Pancreas (tissue), 10 donors: ENCODE results near the gene LEKR1. TPM values are rescaled to one million over a fixed set of nuclear protein-coding genes. Genes with fewer than 3 reads are reported as not detected.

Experiments used
- ATAC-seq, 4 donors: fragments of 200-7000 bp; cut with Tn5 transposase; one replicate each; pipeline versions ENCODE4 v1.8.0 to v1.9.1; 2020; ENCODE audit warnings: mild to moderate bottlenecking in 4 of 4, moderate library complexity in 4 of 4
- DNase-seq, 6 donors: peaks; one replicate each; pipeline ENCODE4 v3.0.0-alpha.2; 2020
- FAIRE-seq: peaks from 2 replicates; lab custom pipeline; 2012; peaks lifted over from hg19 to GRCh38; lab: Jason Lieb, UNC
- H3K27ac ChIP-seq, 4 donors: fragments of 200-600 bp; sonication (generic); 1 replicate in 3 of 4; 2 replicates in 1 of 4; pipeline versions ENCODE4 v1.5.0 to v1.8.0; 2020
- H3K27me3 ChIP-seq, 4 donors: fragments of 200-600 bp; one replicate each; pipeline ENCODE4 v1.8.0; 2021
- H3K36me3 ChIP-seq, 3 donors: fragments of 200-600 bp; sonication (generic) in 1 of 3; one replicate each; pipeline versions ENCODE4 v1.5.0 to v1.8.0; 2020 to 2021
- H3K4me1 ChIP-seq, 3 donors: fragments of 200-600 bp; one replicate each; pipeline ENCODE4 v1.8.0; 2021
- H3K4me3 ChIP-seq, 4 donors: fragments of 200-600 bp; sonication (generic) in 2 of 4; one replicate each; pipeline versions ENCODE4 v1.5.0 to v1.8.0; 2020 to 2021
- H3K9me3 ChIP-seq, 4 donors: fragments of 200-600 bp; one replicate each; pipeline ENCODE4 v1.8.0; 2021
- WGBS, 2 donors: extraction: QIAGEN DNeasy Blood & Tissue Kit; methylation state at CpG; one replicate each; pipeline ENCODE4 v1.1.7; 2013; 5-methylcytosine and 5-hydroxymethylcytosine counted together
- intact Hi-C, 3 donors: fragments of 100-400 bp; cut with DNase I; formaldehyde crosslinking; loops; one replicate each; pipeline versions ENCODE4 v1.11.1 to v1.14.2; 2022
- polyA plus RNA-seq, 2 donors: library from polyadenylated mRNA; stranded (reverse); fragments of 200-250 nt; gene quantifications; one replicate each; pipeline ENCODE4 v1.2.3, GENCODE V29; 2013
- total RNA-seq, 6 donors: library from RNA; stranded (reverse); fragmentation: NEBNext Ultra II Directional in 4 of 6; extraction: Animal tissue kit (Norgen Biotek cat#: 25700) in 4 of 6; gene quantifications; one replicate each; pipeline versions ENCODE4 v1.2.1 to v1.2.4, GENCODE V29; 2021 to 2023
- TF ChIP-seq, protein P1 (sequence below), 4 donors: fragments of 200-600 bp; sonication (generic) in 3 of 4; IDR thresholded peaks; one replicate each; pipeline versions ENCODE4 v1.5.0 to v1.8.0; 2021; ENCODE audit warnings: antibody characterized with exemption in 4 of 4
- donor health status: healthy with polysubstance abuse.
- donor health status: DM: no; HTN: no; CAD: no; lungs with moderate emphysema.
- donor health status: DM: no; HTN: no; CAD: no.
- donor health status: control.
- donor health status: control.
- donor health status: Bipolar disorder and iron deficiency.
- donor health status: DM: yes; HTN: yes; CAD: no.
- donor health status: DM: no; HTN: no; CAD: no.
- donor health status: DM: no; HTN: no; CAD: no.
- donor health status: DM: yes; HTN: yes; CAD: no.

Gene LEKR1
- total and polyA plus RNA-seq, 8 donors = 0.88 to 2.8 (median 2.0) TPM

DNA sequence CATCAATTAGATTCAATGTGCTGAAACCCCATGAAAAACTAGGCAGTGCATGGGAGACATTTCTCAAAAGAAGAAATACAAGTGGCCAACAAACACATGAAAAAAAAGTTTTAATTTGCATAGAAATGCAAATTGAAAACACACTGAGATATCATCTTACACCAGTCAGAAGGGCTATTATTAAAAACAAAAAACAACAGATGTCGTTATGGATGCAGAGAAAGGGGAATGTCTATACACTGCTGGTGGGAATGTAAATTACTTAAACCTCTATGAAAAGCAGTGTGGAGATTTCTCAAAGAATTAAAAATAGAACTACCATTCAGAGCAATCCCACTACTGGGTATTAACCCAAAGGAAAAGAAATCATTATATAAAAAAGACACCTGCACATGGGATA is 235.1 kb downstream of the LEKR1 start:
- 86 to 93% methylated on average over 1 of the region's 1 CpG for WGBS, 2 donors
- no peaks in the 10 kb centered on the region for H3K4me1 ChIP-seq
- DNase-seq (no peak), ATAC-seq (no peak), FAIRE-seq (no peak)
- intact Hi-C loops = no loop called here
- H3K36me3 ChIP-seq = no peaks in the 10 kb centered on the region
- H3K27me3 ChIP-seq = no peaks in the 10 kb centered on the region
- no peak overlapping the region for H3K27ac ChIP-seq
- TF ChIP-seq, protein P1, sequence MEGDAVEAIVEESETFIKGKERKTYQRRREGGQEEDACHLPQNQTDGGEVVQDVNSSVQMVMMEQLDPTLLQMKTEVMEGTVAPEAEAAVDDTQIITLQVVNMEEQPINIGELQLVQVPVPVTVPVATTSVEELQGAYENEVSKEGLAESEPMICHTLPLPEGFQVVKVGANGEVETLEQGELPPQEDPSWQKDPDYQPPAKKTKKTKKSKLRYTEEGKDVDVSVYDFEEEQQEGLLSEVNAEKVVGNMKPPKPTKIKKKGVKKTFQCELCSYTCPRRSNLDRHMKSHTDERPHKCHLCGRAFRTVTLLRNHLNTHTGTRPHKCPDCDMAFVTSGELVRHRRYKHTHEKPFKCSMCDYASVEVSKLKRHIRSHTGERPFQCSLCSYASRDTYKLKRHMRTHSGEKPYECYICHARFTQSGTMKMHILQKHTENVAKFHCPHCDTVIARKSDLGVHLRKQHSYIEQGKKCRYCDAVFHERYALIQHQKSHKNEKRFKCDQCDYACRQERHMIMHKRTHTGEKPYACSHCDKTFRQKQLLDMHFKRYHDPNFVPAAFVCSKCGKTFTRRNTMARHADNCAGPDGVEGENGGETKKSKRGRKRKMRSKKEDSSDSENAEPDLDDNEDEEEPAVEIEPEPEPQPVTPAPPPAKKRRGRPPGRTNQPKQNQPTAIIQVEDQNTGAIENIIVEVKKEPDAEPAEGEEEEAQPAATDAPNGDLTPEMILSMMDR (IDR thresholded peaks at IDR 0.05) = no peak
- no peak overlapping the region for H3K4me3 ChIP-seq
- no peaks in the 10 kb centered on the region for H3K9me3 ChIP-seq

DNA sequence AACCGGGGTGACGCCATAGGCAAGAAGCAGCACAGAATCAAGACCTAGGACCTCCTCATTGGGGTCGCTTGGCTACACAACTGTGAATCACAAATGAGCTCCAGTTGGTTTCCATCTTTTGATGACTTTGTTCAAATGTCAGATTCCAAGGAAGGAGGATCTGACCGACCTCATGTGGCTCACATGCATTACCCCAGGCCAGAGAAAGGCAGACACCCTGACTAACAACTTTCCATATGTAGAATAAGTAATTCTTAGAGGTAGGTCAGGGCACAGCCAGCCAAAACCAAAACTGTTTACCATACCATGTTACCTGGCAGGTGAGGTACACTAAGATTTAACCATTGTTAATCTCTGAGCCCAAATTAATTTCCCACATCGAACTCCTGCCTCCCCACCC is 237.3 kb downstream of the LEKR1 start:
- no peak overlapping the region for H3K4me3 ChIP-seq
- intact Hi-C loops = no loop called here
- WGBS, 2 donors = 68 to 85% methylated on average over 5 of the region's 5 CpGs
- no peak for FAIRE-seq
- H3K9me3 ChIP-seq = no peaks in the 10 kb centered on the region
- peak overlapping the region in 1 of 4 donors; percentile 22 for H3K27ac ChIP-seq
- no peak for DNase-seq
- H3K4me1 ChIP-seq = no peaks in the 10 kb centered on the region
- no peak for ATAC-seq
- no peaks in the 10 kb centered on the region for H3K36me3 ChIP-seq
- TF ChIP-seq, protein P1 (IDR thresholded peaks at IDR 0.05) = no peak
- no peaks in the 10 kb centered on the region for H3K27me3 ChIP-seq

DNA sequence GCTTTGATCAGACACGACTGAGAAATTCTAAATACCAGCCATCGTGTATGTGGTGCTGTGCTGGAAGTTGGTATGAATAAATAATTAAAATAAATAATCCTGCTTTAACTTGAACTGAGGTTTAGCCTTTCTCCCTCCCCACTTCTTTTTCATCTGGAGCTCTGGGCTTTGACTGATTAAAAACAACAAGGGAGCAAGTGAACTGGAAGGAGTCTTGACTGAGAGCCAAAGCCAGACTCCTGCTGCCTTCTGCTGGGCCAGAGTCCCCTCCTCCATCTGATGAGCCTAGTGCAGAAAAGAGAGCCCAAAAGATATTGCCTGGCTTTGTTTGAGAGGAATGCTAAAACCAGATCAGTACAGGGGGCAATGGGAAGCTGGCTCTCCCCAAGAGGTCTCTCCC is 237.8 kb downstream of the LEKR1 start:
- Histone ChIP-seq H3K4me3 (no peak overlapping the region), H3K27me3 (no peaks in the 10 kb centered on the region), H3K4me1 (no peaks in the 10 kb centered on the region), H3K27ac (no peak overlapping the region), H3K36me3 (no peaks in the 10 kb centered on the region), H3K9me3 (no peaks in the 10 kb centered on the region)
- intact Hi-C loops = no loop called here
- FAIRE-seq = no peak
- WGBS, 2 donors = 79 to 90% methylated on average over 2 of the region's 2 CpGs
- TF ChIP-seq, protein P1 (IDR thresholded peaks at IDR 0.05) = no peak
- DNase-seq = no peak
- ATAC-seq = peak in 3 of 4 donors; percentile 24 to 48 (median 41)

DNA sequence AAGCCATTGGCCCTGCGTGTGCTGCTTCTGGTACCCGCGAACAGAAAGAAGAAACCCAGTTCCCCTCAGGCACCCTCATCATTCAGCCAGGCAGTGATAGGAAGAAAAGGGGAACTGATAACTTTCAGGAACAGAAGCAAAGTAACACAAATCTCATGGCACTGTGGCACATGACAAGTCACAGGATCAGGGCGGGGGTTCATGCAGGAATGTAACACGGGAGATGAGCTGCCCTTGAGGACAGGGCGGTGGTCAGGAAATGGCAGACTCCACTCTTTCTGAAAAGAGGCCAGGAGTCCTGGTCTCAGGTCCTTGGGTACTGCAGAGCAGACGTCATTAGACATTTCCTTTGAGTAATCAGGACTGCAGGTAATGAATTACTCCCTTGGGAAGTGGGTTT is 238.2 kb downstream of the LEKR1 start:
- Histone ChIP-seq H3K4me1 (no peaks in the 10 kb centered on the region), H3K4me3 (no peak overlapping the region), H3K36me3 (no peaks in the 10 kb centered on the region), H3K27ac (no peak overlapping the region), H3K27me3 (no peaks in the 10 kb centered on the region), H3K9me3 (no peaks in the 10 kb centered on the region)
- TF ChIP-seq, protein P1 (IDR thresholded peaks at IDR 0.05) = no peak
- ATAC-seq (peak in 2 of 4 donors; percentile 17 to 48), FAIRE-seq (no peak), DNase-seq (no peak)
- intact Hi-C loops = no loop called here
- WGBS, 2 donors = 74 to 89% methylated on average over 7 of the region's 7 CpGs

DNA sequence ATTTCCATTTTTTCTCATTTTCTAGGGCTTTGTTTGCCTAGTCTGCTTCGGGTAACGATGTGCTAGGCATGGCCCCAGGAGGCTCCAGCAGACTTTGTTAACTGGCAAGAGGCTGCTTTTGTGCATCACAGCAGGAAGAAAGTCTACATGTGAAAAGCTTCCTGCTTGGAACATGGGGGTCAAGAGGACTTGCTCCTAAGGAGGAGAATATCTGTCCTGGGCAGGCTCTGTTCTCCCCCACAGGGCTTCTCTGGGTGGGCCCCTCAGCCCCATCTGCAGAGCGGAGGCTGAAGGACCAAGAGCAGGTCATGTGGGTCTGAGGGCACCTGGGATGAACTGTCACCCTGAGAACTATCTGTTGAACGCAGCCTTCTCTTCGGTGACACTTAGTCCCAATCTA is 239.0 kb downstream of the LEKR1 start:
- WGBS, 2 donors = 88 to 89% methylated on average over 5 of the region's 5 CpGs
- no peaks in the 10 kb centered on the region for H3K27me3 ChIP-seq
- ATAC-seq = no peak
- H3K9me3 ChIP-seq = no peaks in the 10 kb centered on the region
- TF ChIP-seq, protein P1 (IDR thresholded peaks at IDR 0.05) = no peak
- DNase-seq = no peak
- no peak overlapping the region for H3K27ac ChIP-seq
- no peak for FAIRE-seq
- intact Hi-C loops = no loop called here
- peaks cover 0 to 5% (median 2%) of the 10 kb centered on the region in 3 donors for H3K4me1 ChIP-seq
- H3K36me3 ChIP-seq = no peaks in the 10 kb centered on the region
- H3K4me3 ChIP-seq = no peak overlapping the region
